Omental fat pad (tissue), 4 donors: Measurements from ENCODE around the gene ADAMTS12. TPM values are rescaled to one million over a fixed set of nuclear protein-coding genes. Genes with fewer than 3 reads are reported as not detected.

ENCODE experiments used
- ATAC-seq: fragments of 150-250 bp; one replicate; pipeline ENCODE4 v1.9.1; 2016; ENCODE audit warnings: mild to moderate bottlenecking, moderate library complexity; ENCODE audit not compliant: low FRiP score
- DNase-seq: peaks from one replicate; pipeline ENCODE4 v3.0.0-alpha.2; 2019; ENCODE audit warnings: low spot score
- total RNA-seq, 4 donors: library from RNA; depleted of rRNA; stranded (reverse); fragments of >200 nt; gene quantifications; one replicate each; pipeline ENCODE4 v1.1.0, GENCODE V29; 2016
- TF ChIP-seq, protein P1 (sequence below), 3 donors: fragments of 450-650 bp; IDR thresholded peaks; one replicate each; pipeline ENCODE4 v1.5.1; 2016 to 2017; ENCODE audit warnings: antibody characterized with exemption in 3 of 3, mild to moderate bottlenecking in 3 of 3, moderate library complexity in 2 of 3

Gene ADAMTS12
- total RNA-seq, 4 donors from 2014 or later, result 17.5 to 42.9 (median 24.0) TPM

DNA sequence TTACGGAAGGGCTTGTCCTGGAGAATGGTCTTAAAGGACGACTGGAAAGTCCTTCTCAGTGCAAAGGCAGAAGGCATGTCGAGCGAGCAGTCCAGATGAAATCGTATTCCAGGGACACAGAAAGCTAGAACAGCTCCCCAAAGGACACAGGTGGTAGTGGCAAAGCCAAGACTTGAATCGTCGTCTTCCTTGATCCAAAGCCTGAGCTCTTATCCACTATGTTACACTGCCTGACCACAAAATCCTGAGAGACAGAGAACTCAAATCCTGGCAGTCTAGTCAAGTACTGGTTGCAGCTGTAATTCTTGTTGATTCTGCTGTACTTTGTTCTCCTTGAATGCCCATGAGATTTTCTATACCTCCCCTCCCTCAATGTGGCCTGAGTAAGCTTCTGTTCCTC, 252.3 kb downstream of the ADAMTS12 start:
- DNase-seq (no peak), ATAC-seq (no peak)
- TF ChIP-seq, protein P1, sequence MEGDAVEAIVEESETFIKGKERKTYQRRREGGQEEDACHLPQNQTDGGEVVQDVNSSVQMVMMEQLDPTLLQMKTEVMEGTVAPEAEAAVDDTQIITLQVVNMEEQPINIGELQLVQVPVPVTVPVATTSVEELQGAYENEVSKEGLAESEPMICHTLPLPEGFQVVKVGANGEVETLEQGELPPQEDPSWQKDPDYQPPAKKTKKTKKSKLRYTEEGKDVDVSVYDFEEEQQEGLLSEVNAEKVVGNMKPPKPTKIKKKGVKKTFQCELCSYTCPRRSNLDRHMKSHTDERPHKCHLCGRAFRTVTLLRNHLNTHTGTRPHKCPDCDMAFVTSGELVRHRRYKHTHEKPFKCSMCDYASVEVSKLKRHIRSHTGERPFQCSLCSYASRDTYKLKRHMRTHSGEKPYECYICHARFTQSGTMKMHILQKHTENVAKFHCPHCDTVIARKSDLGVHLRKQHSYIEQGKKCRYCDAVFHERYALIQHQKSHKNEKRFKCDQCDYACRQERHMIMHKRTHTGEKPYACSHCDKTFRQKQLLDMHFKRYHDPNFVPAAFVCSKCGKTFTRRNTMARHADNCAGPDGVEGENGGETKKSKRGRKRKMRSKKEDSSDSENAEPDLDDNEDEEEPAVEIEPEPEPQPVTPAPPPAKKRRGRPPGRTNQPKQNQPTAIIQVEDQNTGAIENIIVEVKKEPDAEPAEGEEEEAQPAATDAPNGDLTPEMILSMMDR (IDR thresholded peaks at IDR 0.05), result no peak

DNA sequence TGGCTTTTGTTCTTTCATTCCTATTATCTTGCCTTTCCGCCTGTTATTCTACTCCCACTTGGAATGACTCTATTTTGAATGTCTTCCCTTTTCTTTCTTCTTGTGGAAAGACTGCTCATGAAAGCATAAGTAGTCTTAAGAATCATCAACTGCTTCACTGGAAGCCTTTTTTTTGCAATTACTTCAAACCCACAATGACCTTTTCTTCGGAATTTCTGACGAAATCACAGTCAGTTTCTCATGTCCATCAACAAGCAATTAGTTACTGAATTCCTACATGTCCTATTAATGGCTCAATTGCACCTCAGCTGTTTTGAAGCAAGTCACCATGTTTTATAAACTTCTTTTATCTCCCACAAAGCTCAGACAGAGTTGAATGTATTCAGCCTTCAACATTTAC, 254.8 kb downstream of the ADAMTS12 start:
- no peak for ATAC-seq
- DNase-seq, result no peak
- TF ChIP-seq, protein P1 (IDR thresholded peaks at IDR 0.05), result no peak

DNA sequence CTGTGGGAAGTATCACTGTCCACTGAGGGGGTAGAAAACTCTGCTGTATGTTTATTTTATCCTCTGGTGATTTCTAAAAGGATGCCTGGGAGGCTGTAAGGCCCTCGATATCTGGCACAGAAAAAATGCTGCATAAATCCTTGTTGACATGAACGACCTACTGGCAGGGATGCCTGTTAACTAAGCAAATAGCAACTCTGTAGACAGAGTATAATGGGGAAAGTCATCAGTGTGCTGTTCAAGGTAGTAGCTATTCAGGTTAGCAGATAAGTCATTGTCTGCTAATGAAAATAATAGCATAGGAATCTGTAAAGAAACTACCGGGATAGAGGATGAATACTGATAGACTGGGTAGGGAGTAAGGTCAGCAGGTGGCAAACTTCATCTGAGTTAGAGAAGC, 256.2 kb downstream of the ADAMTS12 start:
- TF ChIP-seq, protein P1 (IDR thresholded peaks at IDR 0.05), result no peak
- ATAC-seq (no peak), DNase-seq (no peak)

DNA sequence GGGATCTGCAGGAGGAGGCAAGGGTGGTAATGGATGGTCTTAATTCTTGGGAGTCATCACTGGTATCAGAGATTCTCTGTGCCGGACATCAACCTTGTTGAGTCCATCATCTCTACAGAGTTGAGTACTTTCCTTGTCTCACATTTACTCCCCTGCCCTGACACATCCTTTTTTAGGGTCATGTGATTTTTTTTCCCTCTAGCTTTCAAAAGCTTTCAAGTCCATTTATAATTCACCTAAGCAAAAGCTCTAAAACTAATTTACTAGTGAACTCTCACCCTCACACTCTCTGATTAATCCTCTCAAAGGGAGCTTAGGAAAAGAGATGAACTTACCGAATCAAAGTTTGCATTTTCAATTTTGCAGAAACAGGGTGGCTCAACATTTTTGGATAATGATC, 258.1 kb downstream of the ADAMTS12 start:
- DNase-seq (no peak), ATAC-seq (no peak)
- TF ChIP-seq, protein P1 (IDR thresholded peaks at IDR 0.05), result no peak

DNA sequence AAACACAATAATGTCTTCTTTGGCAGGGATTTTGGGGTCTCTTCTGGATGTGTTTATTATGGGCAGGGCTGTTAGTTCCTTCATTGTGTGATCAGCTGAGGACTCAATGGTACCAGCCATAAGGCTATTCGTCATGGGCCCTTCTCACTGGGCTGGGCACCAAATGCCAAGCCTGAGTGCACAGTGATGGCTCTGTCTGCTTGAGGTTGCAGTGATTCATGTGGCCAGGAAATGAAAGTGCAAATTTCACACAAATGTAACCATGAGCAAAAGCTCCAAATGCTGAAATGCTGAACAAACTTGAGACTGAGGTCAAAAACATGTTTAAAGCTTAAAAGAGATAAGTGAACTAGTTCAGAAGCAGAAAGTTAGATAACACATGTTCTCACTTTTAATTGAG, 260.0 kb downstream of the ADAMTS12 start:
- TF ChIP-seq, protein P1 (IDR thresholded peaks at IDR 0.05), result no peak
- ATAC-seq (no peak), DNase-seq (no peak)

DNA sequence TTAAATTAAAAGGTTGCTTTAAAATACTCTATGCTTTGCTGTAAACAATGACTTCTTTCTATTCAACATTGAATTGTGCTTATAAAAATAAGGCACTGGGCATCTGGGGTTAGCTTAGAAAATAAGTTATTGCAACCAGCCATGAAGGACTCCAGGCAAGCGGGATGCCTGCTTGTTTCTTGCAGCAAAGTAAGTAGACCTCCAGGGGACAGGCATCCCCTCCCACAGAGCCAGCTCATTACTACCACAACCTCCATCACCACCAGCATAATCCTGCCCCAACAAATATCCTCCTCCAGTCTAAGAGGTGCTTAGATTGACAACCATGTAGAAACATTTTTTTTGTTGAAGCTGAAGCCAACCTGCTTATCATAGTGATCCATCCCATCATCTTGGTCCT, 260.7 kb downstream of the ADAMTS12 start:
- TF ChIP-seq, protein P1 (IDR thresholded peaks at IDR 0.05), result no peak
- DNase-seq (no peak), ATAC-seq (no peak)

DNA sequence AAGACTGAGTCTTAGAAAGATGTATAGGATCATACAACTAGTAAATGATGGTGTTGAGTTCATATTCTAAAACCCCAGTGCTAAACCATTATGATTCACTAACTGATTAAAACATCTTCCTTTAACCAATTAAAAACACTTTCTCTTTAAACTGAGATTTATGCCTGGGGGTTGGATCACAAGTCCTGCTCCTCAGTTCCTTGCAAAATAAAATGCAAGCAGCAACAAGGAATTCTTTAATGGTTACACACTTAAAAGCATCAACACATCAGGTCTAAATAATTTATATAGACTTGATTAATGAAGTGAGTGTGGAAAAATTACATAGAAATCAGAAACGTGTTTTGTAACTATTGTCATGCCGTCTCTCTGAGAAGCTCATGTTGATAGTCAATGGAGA, 261.8 kb downstream of the ADAMTS12 start:
- TF ChIP-seq, protein P1 (IDR thresholded peaks at IDR 0.05), result no peak
- DNase-seq (no peak), ATAC-seq (no peak)
